ENCODE results near the gene DTNB. TPM values are rescaled to one million over a fixed set of nuclear protein-coding genes. Genes with fewer than 3 reads are reported as not detected.

Gene DTNB
- polyA plus RNA-seq, 1 donor from 2014 or later = 22.5 TPM

- Histone ChIP-seq H2AFZ (ENCODE audit: low read depth, low read length) (no peak overlapping the region), H3K79me2 (replicated peaks; ENCODE audit: insufficient read depth, low read length) (peaks cover 3% of the 10 kb centered on the region), H3K36me3 (ENCODE audit: insufficient read depth, low read length) (no peaks in the 10 kb centered on the region), H3K9me2 (ENCODE audit: insufficient read depth, low read length) (no peaks in the 10 kb centered on the region), H3K4me3 (ENCODE audit: low read length) (no peak overlapping the region), H3K9me3 (ENCODE audit: low read length) (no peaks in the 10 kb centered on the region), H4K20me1 (ENCODE audit: insufficient read depth) (peaks cover 9% of the 10 kb centered on the region), H3K27me3 (ENCODE audit: insufficient read depth, low read depth, low read length) (no peaks in the 10 kb centered on the region), H3K27ac (ENCODE audit: low read length) (no peak overlapping the region), H3F3A (ENCODE audit: insufficient read depth, low read length, poor library complexity, severe bottlenecking) (no peaks in the 10 kb centered on the region), H3K9ac (ENCODE audit: low read length) (no peak overlapping the region), H3K4me2 (ENCODE audit: low read length) (no peak overlapping the region)
- TF ChIP-seq POLR2AphosphoS5 (IDR thresholded peaks at IDR 0.05) = no peak
- TF ChIP-seq TAF1 (IDR thresholded peaks at IDR 0.05; ENCODE audit: low read depth) = no peak
- TF ChIP-seq SMC3 (conservative IDR thresholded peaks at IDR 0.05; ENCODE audit: poor library complexity) = no peak
- TF ChIP-seq RAD21 (conservative IDR thresholded peaks at IDR 0.05) = no peak
- no peak for TF ChIP-seq CTCF (IDR thresholded peaks at IDR 0.05; ENCODE audit: poor library complexity, severe bottlenecking)
- no peak for TF ChIP-seq EZH2 (IDR thresholded peaks at IDR 0.05; ENCODE audit: borderline replicate concordance, insufficient read depth, low read length, poor library complexity, severe bottlenecking)
- TF ChIP-seq MXI1 (conservative IDR thresholded peaks at IDR 0.05; ENCODE audit: poor library complexity, severe bottlenecking) = no peak
- no peak for TF ChIP-seq EP300 (conservative IDR thresholded peaks at IDR 0.05; ENCODE audit: poor library complexity, severe bottlenecking)
- no peak for TF ChIP-seq REST (IDR thresholded peaks at IDR 0.05; ENCODE audit: borderline replicate concordance)
These were observed 336.1 kb downstream of the DTNB start for GRCh38 chr2:25337276-25337675.

GRCh38 chr2:25336383-25336841 lies 337.0 kb downstream of the DTNB start:
- Histone ChIP-seq H3K4me2 (ENCODE audit: low read length) (no peak overlapping the region), H3K36me3 (ENCODE audit: insufficient read depth, low read length) (no peaks in the 10 kb centered on the region), H3K9ac (ENCODE audit: low read length) (no peak overlapping the region), H3K9me2 (ENCODE audit: insufficient read depth, low read length) (no peaks in the 10 kb centered on the region), H3K9me3 (ENCODE audit: low read length) (no peaks in the 10 kb centered on the region), H3F3A (ENCODE audit: insufficient read depth, low read length, poor library complexity, severe bottlenecking) (no peaks in the 10 kb centered on the region), H4K20me1 (ENCODE audit: insufficient read depth) (peaks cover 9% of the 10 kb centered on the region), H3K4me3 (ENCODE audit: low read length) (no peak overlapping the region), H3K27ac (ENCODE audit: low read length) (no peak overlapping the region), H2AFZ (ENCODE audit: low read depth, low read length) (no peak overlapping the region), H3K27me3 (ENCODE audit: insufficient read depth, low read depth, low read length) (no peaks in the 10 kb centered on the region), H3K79me2 (replicated peaks; ENCODE audit: insufficient read depth, low read length) (peaks cover 3% of the 10 kb centered on the region)
- TF ChIP-seq POLR2AphosphoS5 (IDR thresholded peaks at IDR 0.05) = no peak

- no peak overlapping the region for H2AFZ ChIP-seq (ENCODE audit: low read depth, low read length)
- peaks cover 3% of the 10 kb centered on the region for H3K79me2 ChIP-seq (replicated peaks; ENCODE audit: insufficient read depth, low read length)
- H3K9me2 ChIP-seq (ENCODE audit: insufficient read depth, low read length) = no peaks in the 10 kb centered on the region
- no peak overlapping the region for H3K27ac ChIP-seq (ENCODE audit: low read length)
- H3K9me3 ChIP-seq (ENCODE audit: low read length) = no peaks in the 10 kb centered on the region
- H4K20me1 ChIP-seq (ENCODE audit: insufficient read depth) = peaks cover 9% of the 10 kb centered on the region
- no peaks in the 10 kb centered on the region for H3K27me3 ChIP-seq (ENCODE audit: insufficient read depth, low read depth, low read length)
- no peaks in the 10 kb centered on the region for H3F3A ChIP-seq (ENCODE audit: insufficient read depth, low read length, poor library complexity, severe bottlenecking)
- TF ChIP-seq REST (IDR thresholded peaks at IDR 0.05; ENCODE audit: borderline replicate concordance) (no peak), RAD21 (conservative IDR thresholded peaks at IDR 0.05) (no peak), TAF1 (IDR thresholded peaks at IDR 0.05; ENCODE audit: low read depth) (no peak), SMC3 (conservative IDR thresholded peaks at IDR 0.05; ENCODE audit: poor library complexity) (no peak), POLR2AphosphoS5 (IDR thresholded peaks at IDR 0.05) (no peak), CTCF (IDR thresholded peaks at IDR 0.05; ENCODE audit: poor library complexity, severe bottlenecking) (no peak), MXI1 (conservative IDR thresholded peaks at IDR 0.05; ENCODE audit: poor library complexity, severe bottlenecking) (no peak), EZH2 (IDR thresholded peaks at IDR 0.05; ENCODE audit: borderline replicate concordance, insufficient read depth, low read length, poor library complexity, severe bottlenecking) (no peak), EP300 (conservative IDR thresholded peaks at IDR 0.05; ENCODE audit: poor library complexity, severe bottlenecking) (no peak)
- H3K4me3 ChIP-seq (ENCODE audit: low read length) = no peak overlapping the region
- no peak overlapping the region for H3K4me2 ChIP-seq (ENCODE audit: low read length)
- no peak overlapping the region for H3K9ac ChIP-seq (ENCODE audit: low read length)
- no peaks in the 10 kb centered on the region for H3K36me3 ChIP-seq (ENCODE audit: insufficient read depth, low read length)
These were observed 337.4 kb downstream of the DTNB start for GRCh38 chr2:25335971-25336370.
